Prostate gland (tissue), 2 donors: ENCODE results near the gene CD151.

Experiments used
- POLR2A ChIP-seq: fragments of 450-650 bp; IDR thresholded peaks from one replicate; pipeline ENCODE4 v1.6.1; 2016; ENCODE audit warnings: antibody characterized with exemption, mild to moderate bottlenecking
- POLR2AphosphoS5 ChIP-seq: sonication (generic); formaldehyde crosslinking; IDR thresholded peaks from one replicate; pipeline ENCODE4 v1.6.1; 2017; ENCODE audit warnings: antibody characterized with exemption
- TF ChIP-seq, protein P1 (sequence below), 4 experiments: fragments of 200-600 bp in 2 of 4; fragments of 450-650 bp in 2 of 4; sonication (generic) in 2 of 4; IDR thresholded peaks; 1 replicate in 3 of 4; 2 replicates in 1 of 4; pipeline ENCODE4 v1.5.1; 2016 to 2019; ENCODE audit warnings: antibody characterized with exemption in 4 of 4, mild to moderate bottlenecking in 2 of 4, moderate library complexity in 2 of 4

DNA sequence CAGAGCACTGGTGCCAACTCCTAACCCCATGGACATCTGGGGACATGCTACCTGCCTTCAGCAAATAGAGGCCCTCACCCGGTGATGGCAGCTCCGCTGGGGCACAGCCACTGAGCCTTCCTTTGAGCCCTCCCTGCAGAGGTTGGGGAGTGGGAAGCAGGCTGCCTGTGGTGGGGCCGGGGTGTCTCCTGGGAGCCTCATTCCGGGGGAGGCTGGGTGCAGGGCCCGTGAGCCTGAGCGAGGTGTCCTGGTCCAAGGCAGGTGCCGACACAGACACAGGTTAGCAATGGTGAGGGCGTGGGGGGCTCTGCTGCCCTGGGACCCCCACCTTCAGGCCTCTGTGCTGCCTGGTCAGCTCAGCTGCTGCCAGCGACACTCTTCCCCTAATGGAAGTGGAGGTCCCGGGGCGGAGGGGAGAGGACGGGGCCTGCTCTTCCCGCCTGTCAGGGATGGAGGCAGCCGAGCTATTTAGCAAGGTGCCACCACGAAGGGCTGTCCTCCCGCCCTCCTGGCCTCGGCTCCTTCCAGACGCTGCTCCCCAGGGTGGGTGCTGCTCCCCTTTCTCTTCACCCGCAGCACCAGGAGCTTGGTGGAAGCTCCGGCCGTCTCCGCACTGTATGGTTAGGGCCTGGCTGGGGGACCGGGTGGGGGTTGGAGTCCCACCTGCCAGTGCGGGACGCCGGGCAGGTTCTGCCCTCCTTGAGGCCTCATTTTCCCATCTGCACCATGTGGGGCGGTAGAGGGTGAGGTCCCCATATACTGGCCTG is 21.1 kb downstream of the CD151 start:
- TF ChIP-seq, protein P1, sequence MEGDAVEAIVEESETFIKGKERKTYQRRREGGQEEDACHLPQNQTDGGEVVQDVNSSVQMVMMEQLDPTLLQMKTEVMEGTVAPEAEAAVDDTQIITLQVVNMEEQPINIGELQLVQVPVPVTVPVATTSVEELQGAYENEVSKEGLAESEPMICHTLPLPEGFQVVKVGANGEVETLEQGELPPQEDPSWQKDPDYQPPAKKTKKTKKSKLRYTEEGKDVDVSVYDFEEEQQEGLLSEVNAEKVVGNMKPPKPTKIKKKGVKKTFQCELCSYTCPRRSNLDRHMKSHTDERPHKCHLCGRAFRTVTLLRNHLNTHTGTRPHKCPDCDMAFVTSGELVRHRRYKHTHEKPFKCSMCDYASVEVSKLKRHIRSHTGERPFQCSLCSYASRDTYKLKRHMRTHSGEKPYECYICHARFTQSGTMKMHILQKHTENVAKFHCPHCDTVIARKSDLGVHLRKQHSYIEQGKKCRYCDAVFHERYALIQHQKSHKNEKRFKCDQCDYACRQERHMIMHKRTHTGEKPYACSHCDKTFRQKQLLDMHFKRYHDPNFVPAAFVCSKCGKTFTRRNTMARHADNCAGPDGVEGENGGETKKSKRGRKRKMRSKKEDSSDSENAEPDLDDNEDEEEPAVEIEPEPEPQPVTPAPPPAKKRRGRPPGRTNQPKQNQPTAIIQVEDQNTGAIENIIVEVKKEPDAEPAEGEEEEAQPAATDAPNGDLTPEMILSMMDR (IDR thresholded peaks at IDR 0.05): no peak
- TF ChIP-seq POLR2AphosphoS5 (no peak), POLR2A (no peak)
